Measurements from ENCODE around the gene CELSR1.

CELSR1 gene

GRCh38 chr22:46336119-46337078, 201.0 kb downstream of the CELSR1 start:
- peak; percentile 59 for ATAC-seq
- no peak for TF ChIP-seq TSHZ2 (CRISPR knock-in tag; IDR thresholded peaks at IDR 0.05)
- TF ChIP-seq ZNF8 (CRISPR knock-in tag; IDR thresholded peaks at IDR 0.05): no peak
- TF ChIP-seq OSR1 (CRISPR knock-in tag; IDR thresholded peaks at IDR 0.05): no peak
- no peak for TF ChIP-seq RARB (CRISPR knock-in tag; IDR thresholded peaks at IDR 0.05)
- no peak for TF ChIP-seq ZFP3 (CRISPR knock-in tag; IDR thresholded peaks at IDR 0.05)
- no peak for TF ChIP-seq ZNF70 (CRISPR knock-in tag; IDR thresholded peaks at IDR 0.05)
- no peak for TF ChIP-seq POU6F1 (CRISPR knock-in tag; IDR thresholded peaks at IDR 0.05; ENCODE audit: borderline replicate concordance, low read depth)
- no peak for TF ChIP-seq ARNTL (CRISPR knock-in tag; IDR thresholded peaks at IDR 0.05; ENCODE audit: borderline replicate concordance, low read depth)
- no peak for TF ChIP-seq ESRRG (CRISPR knock-in tag; IDR thresholded peaks at IDR 0.05)
- TF ChIP-seq SNAI2 (CRISPR knock-in tag; IDR thresholded peaks at IDR 0.05): no peak
- no peak for TF ChIP-seq ISL1 (CRISPR knock-in tag; IDR thresholded peaks at IDR 0.05)
- TF ChIP-seq ZFP30 (CRISPR knock-in tag; IDR thresholded peaks at IDR 0.05): no peak
- no peak for TF ChIP-seq GLIS3 (CRISPR knock-in tag; IDR thresholded peaks at IDR 0.05)
- no peak for TF ChIP-seq ZC3H10 (CRISPR knock-in tag; IDR thresholded peaks at IDR 0.05)
- TF ChIP-seq TOX (CRISPR knock-in tag; IDR thresholded peaks at IDR 0.05; ENCODE audit: borderline replicate concordance): no peak

GRCh38 chr22:46335201-46336118, 202.0 kb downstream of the CELSR1 start, which contains the start of gene TRMU:
TSS of gene TRMU (plus strand) at chr22:46335714. CDS start at chr22:46335765, 51 bp downstream.
- TF ChIP-seq TOX (CRISPR knock-in tag; IDR thresholded peaks at IDR 0.05; ENCODE audit: borderline replicate concordance) (no peak), TCF4 (CRISPR knock-in tag; IDR thresholded peaks at IDR 0.05; ENCODE audit: borderline replicate concordance) (no peak), ZC3H10 (CRISPR knock-in tag; IDR thresholded peaks at IDR 0.05) (no peak), ESRRG (CRISPR knock-in tag; IDR thresholded peaks at IDR 0.05) (no peak), POU6F1 (CRISPR knock-in tag; IDR thresholded peaks at IDR 0.05; ENCODE audit: borderline replicate concordance, low read depth) (no peak), SNAI2 (CRISPR knock-in tag; IDR thresholded peaks at IDR 0.05) (no peak), ZNF70 (CRISPR knock-in tag; IDR thresholded peaks at IDR 0.05) (no peak), BACH2 (CRISPR knock-in tag; IDR thresholded peaks at IDR 0.05; ENCODE audit: borderline replicate concordance) (no peak), ISL1 (CRISPR knock-in tag; IDR thresholded peaks at IDR 0.05) (no peak), ZNF565 (CRISPR knock-in tag; conservative IDR thresholded peaks at IDR 0.05; ENCODE audit: low read depth) (no peak), OSR1 (CRISPR knock-in tag; IDR thresholded peaks at IDR 0.05) (no peak), CREB5 (CRISPR knock-in tag; IDR thresholded peaks at IDR 0.05; ENCODE audit: low read depth) (no peak), RARB (CRISPR knock-in tag; IDR thresholded peaks at IDR 0.05) (no peak), ZFP3 (CRISPR knock-in tag; IDR thresholded peaks at IDR 0.05) (no peak), ZNF8 (CRISPR knock-in tag; IDR thresholded peaks at IDR 0.05) (no peak), ZFP30 (CRISPR knock-in tag; IDR thresholded peaks at IDR 0.05) (no peak), GLIS3 (CRISPR knock-in tag; IDR thresholded peaks at IDR 0.05) (no peak), PATZ1 (CRISPR knock-in tag; IDR thresholded peaks at IDR 0.05; ENCODE audit: borderline replicate concordance) (no peak), ARNTL (CRISPR knock-in tag; IDR thresholded peaks at IDR 0.05; ENCODE audit: borderline replicate concordance, low read depth) (no peak)
- ATAC-seq: peak; percentile 97
